ENCODE measurements around the gene RFX6. TPM values are rescaled to one million over a fixed set of nuclear protein-coding genes. Genes with fewer than 3 reads are reported as not detected.

RFX6 gene
- total RNA-seq, 1 donor from 2014 or later = not detected

DNA sequence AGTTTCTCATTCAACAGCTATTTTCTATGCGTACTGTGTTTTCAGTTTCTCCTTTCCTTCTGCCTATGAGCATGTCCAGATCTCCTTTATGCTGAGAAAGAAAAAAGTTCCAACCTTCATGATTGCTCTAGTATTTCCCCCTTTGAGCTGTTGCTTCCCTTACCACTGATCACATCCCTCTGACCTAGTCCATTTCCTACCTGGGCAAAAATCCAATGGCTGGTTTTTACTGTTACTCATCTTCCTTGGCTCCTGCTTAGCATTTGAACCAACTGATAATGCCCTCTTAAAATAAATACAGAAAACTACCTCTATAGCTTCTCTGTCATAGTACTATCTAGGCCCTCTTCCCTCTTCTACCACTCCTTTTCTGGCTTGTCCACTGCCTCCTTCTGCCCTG is 6.0 kb downstream of the RFX6 start:
- TF ChIP-seq, protein P1, sequence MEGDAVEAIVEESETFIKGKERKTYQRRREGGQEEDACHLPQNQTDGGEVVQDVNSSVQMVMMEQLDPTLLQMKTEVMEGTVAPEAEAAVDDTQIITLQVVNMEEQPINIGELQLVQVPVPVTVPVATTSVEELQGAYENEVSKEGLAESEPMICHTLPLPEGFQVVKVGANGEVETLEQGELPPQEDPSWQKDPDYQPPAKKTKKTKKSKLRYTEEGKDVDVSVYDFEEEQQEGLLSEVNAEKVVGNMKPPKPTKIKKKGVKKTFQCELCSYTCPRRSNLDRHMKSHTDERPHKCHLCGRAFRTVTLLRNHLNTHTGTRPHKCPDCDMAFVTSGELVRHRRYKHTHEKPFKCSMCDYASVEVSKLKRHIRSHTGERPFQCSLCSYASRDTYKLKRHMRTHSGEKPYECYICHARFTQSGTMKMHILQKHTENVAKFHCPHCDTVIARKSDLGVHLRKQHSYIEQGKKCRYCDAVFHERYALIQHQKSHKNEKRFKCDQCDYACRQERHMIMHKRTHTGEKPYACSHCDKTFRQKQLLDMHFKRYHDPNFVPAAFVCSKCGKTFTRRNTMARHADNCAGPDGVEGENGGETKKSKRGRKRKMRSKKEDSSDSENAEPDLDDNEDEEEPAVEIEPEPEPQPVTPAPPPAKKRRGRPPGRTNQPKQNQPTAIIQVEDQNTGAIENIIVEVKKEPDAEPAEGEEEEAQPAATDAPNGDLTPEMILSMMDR (IDR thresholded peaks at IDR 0.05; ENCODE audit: unreplicated experiment) = no peak
- H3K4me3 Mint-ChIP-seq (ENCODE audit: unreplicated experiment) = no peak overlapping the region
- H3K36me3 Mint-ChIP-seq (ENCODE audit: low read depth, unreplicated experiment) = no peaks in the 10 kb centered on the region
- H3K27me3 Mint-ChIP-seq (ENCODE audit: unreplicated experiment) = no peaks in the 10 kb centered on the region
- H3K9me3 Mint-ChIP-seq (ENCODE audit: unreplicated experiment) = no peaks in the 10 kb centered on the region
- DNase-seq (ENCODE audit: low spot score) = no peak
- no peaks in the 10 kb centered on the region for H3K4me1 Mint-ChIP-seq (ENCODE audit: unreplicated experiment)
- H3K27ac Mint-ChIP-seq (ENCODE audit: unreplicated experiment) = no peak overlapping the region

DNA sequence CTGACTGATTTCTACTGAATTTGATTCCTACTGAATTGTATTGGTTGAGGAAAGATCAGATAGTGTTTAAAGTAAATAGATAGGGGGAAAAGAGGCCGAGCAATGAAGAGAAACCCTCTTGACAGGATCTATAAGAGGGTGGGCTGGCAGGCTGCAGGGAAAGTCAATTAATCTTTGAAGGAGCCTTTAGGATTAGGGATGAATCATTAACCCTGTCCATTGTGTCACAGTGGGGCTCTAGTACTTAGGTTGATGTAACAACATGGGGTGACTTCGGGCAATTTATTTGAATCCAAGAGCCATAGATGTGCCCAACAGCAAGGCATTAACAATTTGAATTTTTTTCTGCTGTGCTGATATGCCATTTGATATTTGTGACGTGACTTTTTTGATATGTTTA is 7.5 kb downstream of the RFX6 start:
- Mint-ChIP-seq H3K4me1 (ENCODE audit: unreplicated experiment) (no peaks in the 10 kb centered on the region), H3K4me3 (ENCODE audit: unreplicated experiment) (no peak overlapping the region), H3K9me3 (ENCODE audit: unreplicated experiment) (no peaks in the 10 kb centered on the region), H3K27me3 (ENCODE audit: unreplicated experiment) (no peaks in the 10 kb centered on the region), H3K36me3 (ENCODE audit: low read depth, unreplicated experiment) (no peaks in the 10 kb centered on the region), H3K27ac (ENCODE audit: unreplicated experiment) (no peak overlapping the region)
- TF ChIP-seq, protein P1 (IDR thresholded peaks at IDR 0.05; ENCODE audit: unreplicated experiment) = no peak
- no peak for DNase-seq (ENCODE audit: low spot score)

DNA sequence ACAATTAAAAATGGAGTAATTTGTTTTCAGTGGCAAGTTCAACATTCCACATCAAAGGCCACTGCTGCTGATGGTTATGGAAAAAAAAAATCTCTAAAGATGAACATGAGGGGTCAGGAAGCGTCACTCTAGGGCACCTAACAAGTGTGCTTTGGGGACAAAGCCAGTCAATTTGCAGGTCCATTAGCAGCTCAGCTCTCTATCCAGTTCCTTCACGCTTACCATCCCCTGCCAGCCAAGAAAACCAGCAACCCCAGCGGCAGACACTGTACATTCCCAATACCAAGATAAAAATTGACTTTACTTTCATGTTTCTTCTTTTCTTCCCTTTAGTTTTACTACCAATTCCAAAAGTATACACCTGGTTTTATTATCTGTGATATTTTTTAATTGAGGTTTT is 10.1 kb downstream of the RFX6 start:
- no peak overlapping the region for H3K4me3 Mint-ChIP-seq (ENCODE audit: unreplicated experiment)
- no peaks in the 10 kb centered on the region for H3K4me1 Mint-ChIP-seq (ENCODE audit: unreplicated experiment)
- no peak for DNase-seq (ENCODE audit: low spot score)
- H3K36me3 Mint-ChIP-seq (ENCODE audit: low read depth, unreplicated experiment) = no peaks in the 10 kb centered on the region
- no peaks in the 10 kb centered on the region for H3K9me3 Mint-ChIP-seq (ENCODE audit: unreplicated experiment)
- no peak overlapping the region for H3K27ac Mint-ChIP-seq (ENCODE audit: unreplicated experiment)
- TF ChIP-seq, protein P1 (IDR thresholded peaks at IDR 0.05; ENCODE audit: unreplicated experiment) = no peak
- H3K27me3 Mint-ChIP-seq (ENCODE audit: unreplicated experiment) = no peaks in the 10 kb centered on the region

DNA sequence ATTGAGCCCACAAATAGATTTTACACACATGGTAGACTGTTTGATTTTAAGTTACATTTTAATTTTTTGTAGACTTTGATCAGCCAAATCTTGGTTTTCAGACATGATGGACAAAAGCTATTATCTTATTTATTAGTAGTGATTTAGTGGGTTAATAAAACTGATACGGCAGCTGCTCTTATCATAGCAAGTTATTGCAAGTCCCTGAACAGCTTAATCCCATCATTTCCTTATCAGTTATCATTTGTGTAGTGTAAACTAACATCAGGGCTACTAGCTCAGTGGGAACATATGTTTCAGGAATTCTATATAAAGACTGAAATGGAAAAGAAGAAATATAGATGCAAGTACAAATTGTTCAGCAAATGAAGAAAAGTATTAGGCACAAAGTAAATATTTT is 10.9 kb downstream of the RFX6 start:
- TF ChIP-seq, protein P1 (IDR thresholded peaks at IDR 0.05; ENCODE audit: unreplicated experiment) = no peak
- H3K36me3 Mint-ChIP-seq (ENCODE audit: low read depth, unreplicated experiment) = no peaks in the 10 kb centered on the region
- no peaks in the 10 kb centered on the region for H3K9me3 Mint-ChIP-seq (ENCODE audit: unreplicated experiment)
- DNase-seq (ENCODE audit: low spot score) = no peak
- no peak overlapping the region for H3K4me3 Mint-ChIP-seq (ENCODE audit: unreplicated experiment)
- H3K27me3 Mint-ChIP-seq (ENCODE audit: unreplicated experiment) = no peaks in the 10 kb centered on the region
- no peak overlapping the region for H3K27ac Mint-ChIP-seq (ENCODE audit: unreplicated experiment)
- no peaks in the 10 kb centered on the region for H3K4me1 Mint-ChIP-seq (ENCODE audit: unreplicated experiment)

DNA sequence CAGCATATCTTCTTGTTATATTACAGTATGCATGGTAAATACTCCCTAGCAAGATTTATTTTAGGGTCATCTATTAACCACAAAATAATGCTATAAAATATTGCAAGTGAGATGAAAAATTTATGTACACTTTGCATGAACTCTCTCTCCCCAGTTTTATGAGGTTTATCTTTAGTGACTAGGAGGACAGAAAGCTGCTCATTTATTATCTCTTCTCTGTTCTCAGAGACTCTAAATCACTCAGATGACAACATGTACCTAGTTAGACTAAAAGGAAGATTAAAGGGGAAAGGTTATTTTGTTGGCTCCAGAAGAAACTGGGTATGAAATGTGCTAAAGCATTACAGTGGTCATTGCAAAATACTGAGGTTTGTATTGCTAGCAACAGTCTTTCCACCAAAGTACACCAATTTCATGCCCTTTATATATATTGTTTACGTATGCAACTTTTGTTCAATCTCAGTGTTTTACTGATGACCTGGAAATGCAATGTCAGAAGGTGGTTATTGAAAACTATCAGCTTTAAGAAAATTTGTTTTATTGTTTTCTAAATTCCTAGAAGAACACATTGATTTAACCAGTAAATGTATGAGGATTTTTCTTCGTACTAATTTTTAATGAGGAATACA is 11.8 kb downstream of the RFX6 start:
- Mint-ChIP-seq H3K4me3 (ENCODE audit: unreplicated experiment) (no peak overlapping the region), H3K9me3 (ENCODE audit: unreplicated experiment) (no peaks in the 10 kb centered on the region), H3K27ac (ENCODE audit: unreplicated experiment) (no peak overlapping the region), H3K4me1 (ENCODE audit: unreplicated experiment) (no peaks in the 10 kb centered on the region), H3K36me3 (ENCODE audit: low read depth, unreplicated experiment) (no peaks in the 10 kb centered on the region), H3K27me3 (ENCODE audit: unreplicated experiment) (no peaks in the 10 kb centered on the region)
- TF ChIP-seq, protein P1 (IDR thresholded peaks at IDR 0.05; ENCODE audit: unreplicated experiment) = no peak
- no peak for DNase-seq (ENCODE audit: low spot score)

All from endothelial cell (in vitro differentiated cells).